ENCODE data around the gene DNAJA4.

GRCh38 chr15:78232951-78233350 is 31.4 kb upstream of the DNAJA4 start:
- no peak for TF ChIP-seq POLR2AphosphoS5 (IDR thresholded peaks at IDR 0.05)
- no peak for TF ChIP-seq EP300 (IDR thresholded peaks at IDR 0.05)
